ENCODE measurements around the gene SLC25A53. TPM values are rescaled to one million over a fixed set of nuclear protein-coding genes. Genes with fewer than 3 reads are reported as not detected.

Gene SLC25A53, protein sequence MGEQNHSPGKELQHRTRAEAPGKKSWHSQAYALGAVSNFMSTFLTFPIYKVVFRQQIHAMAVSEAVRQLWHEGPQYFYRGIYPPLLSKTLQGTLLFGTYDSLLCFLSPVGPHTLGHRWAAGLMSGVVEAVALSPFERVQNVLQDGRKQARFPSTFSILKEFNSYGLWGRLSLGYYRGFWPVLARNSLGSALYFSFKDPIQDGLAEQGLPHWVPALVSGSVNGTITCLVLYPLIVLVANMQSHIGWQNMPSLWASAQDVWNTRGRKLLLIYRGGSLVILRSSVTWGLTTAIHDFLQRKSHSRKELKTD
- 1.1 and 2.4 TPM in 2 replicates for total RNA-seq

DNA sequence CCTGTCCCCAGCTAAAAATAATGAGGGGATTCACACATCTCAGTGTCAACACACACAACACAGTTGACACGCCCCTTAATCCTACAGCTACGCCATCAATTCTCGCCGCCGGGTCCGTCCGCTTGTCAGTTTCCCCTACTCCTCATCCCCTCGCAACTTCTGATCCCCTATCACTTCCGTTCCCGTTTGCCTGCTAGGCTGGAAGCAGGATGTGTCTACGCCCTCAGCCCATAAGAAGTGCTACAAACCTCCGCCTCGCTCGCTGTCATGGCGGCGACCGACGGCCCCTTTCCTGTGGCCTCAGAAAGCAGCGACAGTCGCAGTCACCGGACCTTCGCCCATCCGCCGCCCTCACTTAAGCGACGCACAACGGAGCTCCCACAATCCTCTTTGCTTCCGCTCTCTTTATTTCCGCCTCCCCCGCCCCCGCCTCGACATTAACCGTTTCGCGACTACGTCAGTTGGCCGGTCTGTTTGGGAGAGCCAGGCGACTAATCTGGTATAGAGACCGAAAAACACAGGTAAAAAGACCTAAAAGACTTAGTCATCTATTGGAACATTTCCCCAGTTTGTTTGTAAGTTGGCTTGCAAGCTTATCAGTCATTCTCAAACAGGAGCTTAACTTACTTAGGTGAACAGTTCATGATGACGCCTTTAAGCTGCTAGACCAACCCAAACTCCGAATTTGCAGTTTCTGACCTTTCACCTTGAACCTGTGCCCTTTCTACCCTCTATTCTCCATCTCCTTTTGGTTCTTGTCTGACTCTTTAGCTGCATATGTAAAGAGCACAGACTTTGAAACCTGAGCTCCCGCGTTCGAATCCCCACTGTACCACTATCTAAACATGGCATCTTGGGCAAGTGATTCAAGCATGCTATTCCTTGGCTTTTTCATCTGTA lies at the start of gene SLC25A53:
Gene SLC25A53, minus strand, starts transcription at position 380 of the 900 bp plus-strand sequence. CDS start 51,752 bp downstream, outside the sequence.

DNA sequence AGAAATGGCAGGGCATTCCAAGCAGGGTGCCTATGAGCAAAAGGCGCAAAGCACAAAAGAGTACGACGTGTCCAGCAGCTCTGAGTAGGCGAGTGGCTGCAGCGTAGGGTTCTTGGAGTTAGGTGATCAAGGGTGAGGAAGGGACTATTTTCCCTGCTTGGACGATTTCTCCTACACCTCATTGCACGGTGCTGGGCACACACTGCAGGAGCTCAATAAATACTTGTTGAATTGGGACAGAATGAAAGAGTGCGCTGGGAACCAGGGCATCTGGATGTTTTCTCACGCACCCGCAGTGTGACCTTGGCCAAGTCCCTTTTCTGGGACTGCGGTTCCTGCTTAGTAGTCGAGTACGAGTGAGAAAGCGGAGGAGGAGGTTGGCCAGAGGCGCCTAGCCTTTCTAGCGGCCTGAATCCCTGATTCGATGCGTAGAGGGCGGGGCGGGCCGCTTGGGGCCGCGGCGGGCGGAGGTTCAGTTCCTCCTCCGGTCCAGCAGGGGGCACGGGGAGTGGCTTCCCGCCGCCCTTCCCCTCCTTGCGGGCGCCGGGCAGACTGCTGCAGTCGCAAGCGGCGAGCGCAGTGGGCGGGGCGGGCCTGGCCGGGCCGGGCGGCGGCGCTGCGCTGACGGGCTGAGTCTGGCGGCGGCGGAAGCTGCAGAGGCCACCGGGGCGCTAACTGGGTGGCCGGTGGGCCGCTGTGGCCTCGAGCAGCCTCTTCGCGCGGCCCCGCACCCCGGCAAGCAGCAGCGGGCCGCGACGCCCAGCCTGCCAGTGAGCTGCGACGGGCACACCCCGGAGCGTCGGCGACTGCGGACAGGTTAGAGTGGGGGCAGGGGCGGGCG lies 9.3 kb upstream of the SLC25A53 start, which contains the start of gene FAM199X:
Gene FAM199X, plus strand, starts transcription at position 560 of the 841 bp plus-strand sequence. CDS start 333 bp downstream, outside the sequence.

DNA sequence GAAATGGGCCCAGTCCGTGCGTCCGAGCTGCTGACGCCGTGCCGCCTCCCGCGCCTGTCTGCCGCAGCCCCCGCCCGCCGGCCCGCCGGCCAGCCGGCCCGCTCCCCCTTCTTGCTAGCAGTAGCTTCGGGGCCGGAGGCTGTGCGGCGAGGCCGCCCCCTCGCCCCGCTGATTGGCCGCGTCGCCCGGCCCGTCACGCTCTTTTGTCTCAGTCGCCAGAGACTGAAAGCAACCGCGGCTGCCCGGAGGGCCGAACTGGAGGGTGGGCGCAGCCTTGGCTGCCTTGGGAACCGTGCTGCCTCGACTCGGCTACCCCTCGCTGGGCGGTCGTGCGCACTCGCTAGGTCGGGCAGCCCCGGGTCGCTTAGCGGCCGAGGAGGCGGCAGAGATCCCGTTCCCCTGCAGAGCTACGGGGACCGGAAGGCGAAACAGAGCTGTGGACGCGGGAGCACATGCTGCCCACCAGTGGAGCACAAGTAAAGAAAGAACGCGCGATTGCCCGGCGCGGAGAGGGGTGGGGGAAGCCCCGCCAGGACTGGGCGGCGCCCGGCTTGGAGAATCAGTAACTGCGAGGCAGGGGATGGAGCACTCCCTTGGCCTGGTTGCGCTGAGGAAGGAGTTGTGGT lies 44.4 kb downstream of the SLC25A53 start, which contains the start of gene ZCCHC18:
Gene ZCCHC18, plus strand, starts transcription at position 198 of the 626 bp plus-strand sequence. CDS start 1,589 bp downstream, outside the sequence.

DNA sequence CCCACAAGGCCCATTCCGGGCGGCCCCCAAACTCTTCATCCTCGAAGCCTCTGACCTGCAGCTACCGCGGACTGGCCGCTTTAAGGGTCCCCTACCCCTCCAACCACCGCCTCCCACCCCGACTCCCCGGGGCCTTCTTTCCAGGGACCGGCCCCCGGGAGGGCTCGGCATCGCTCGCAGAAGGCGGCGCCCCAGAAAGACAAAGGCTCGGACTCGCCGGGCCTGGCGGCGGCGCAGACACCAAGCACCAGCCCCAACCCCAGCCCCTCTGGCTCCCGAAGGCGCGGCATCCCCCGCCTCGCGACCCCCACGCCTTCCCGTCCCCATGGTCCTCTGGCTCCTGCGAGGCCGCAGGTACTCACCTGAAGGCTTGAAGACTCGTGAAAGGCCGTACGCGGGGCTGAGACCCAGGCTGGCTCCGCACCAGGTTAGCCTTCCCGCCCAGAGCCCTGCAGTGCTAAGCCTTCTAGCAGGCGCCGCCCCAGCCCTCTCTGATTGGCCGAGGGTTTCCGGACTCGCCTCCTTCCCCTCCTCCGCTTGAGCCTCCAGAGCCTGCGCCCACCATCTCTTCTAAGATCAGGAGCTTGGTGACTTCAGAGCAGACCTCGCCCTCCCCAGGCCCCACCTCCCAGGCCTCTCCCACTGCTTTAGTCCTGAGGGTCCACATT lies 80.9 kb downstream of the SLC25A53 start, which contains the start of gene TMSB15C:
Gene TMSB15C, minus strand, starts transcription at position 459 of the 668 bp plus-strand sequence.

Other genes with a start within 250 kb of the SLC25A53 start
- 6.6 and 13.5 TPM in 2 replicates for gene TMSB15B, start 194.4 kb downstream of the SLC25A53 start, total RNA-seq
- not detected in 2 replicates for gene H2BW1, start 143.3 kb downstream of the SLC25A53 start, total RNA-seq
- gene H2BW2, start 117.1 kb downstream of the SLC25A53 start, total RNA-seq: not detected in 2 replicates
- 0.42 and 1.1 TPM in 2 replicates for gene TMSB15C, start 80.8 kb downstream of the SLC25A53 start, total RNA-seq
- not detected in 2 replicates for gene ZCCHC18, start 44.5 kb downstream of the SLC25A53 start, total RNA-seq
- gene FAM199X, start 9.4 kb upstream of the SLC25A53 start, total RNA-seq: 14.5 and 18.4 TPM in 2 replicates
- 0.33 TPM in 1 of 2 replicates, not detected in the other for gene ESX1, start 97.9 kb upstream of the SLC25A53 start, total RNA-seq

Measured in airway epithelial cell (primary cell).